Thymus (tissue), 11 donors: Measurements from ENCODE around the gene ST8SIA4. TPM values are rescaled to one million over a fixed set of nuclear protein-coding genes. Genes with fewer than 3 reads are reported as not detected.

Experiments used
- DNase-seq, 9 donors: peaks; one replicate each; pipeline ENCODE4 v3.0.0-alpha.2; 2013; ENCODE audit warnings: low spot score in 9 of 9, low read depth in 6 of 9, missing footprints in 1 of 9
- H3K27ac ChIP-seq, 2 donors: one replicate each; pipeline ENCODE4 v1.5.1; 2013; ENCODE audit warnings: control low read depth in 1 of 2, low read depth in 1 of 2, low read length in 1 of 2, mild to moderate bottlenecking in 1 of 2, moderate library complexity in 1 of 2
- H3K27me3 ChIP-seq, 2 donors: one replicate each; pipeline ENCODE4 v1.5.1; 2013; ENCODE audit warnings: low read length in 1 of 2; ENCODE audit not compliant: control insufficient read depth in 2 of 2, insufficient read depth in 1 of 2
- H3K36me3 ChIP-seq, 2 donors: one replicate each; pipeline ENCODE4 v1.5.1; 2013; ENCODE audit warnings: low read length in 1 of 2, mild to moderate bottlenecking in 1 of 2, moderate library complexity in 1 of 2; ENCODE audit not compliant: control insufficient read depth in 2 of 2, insufficient read depth in 2 of 2
- H3K4me1 ChIP-seq, 2 donors: one replicate each; pipeline ENCODE4 v1.5.1; 2013; ENCODE audit warnings: low read length in 2 of 2; ENCODE audit not compliant: control insufficient read depth in 2 of 2, insufficient read depth in 2 of 2
- H3K4me3 ChIP-seq, 2 donors: one replicate each; pipeline ENCODE4 v1.5.1; 2013; ENCODE audit warnings: low read length in 2 of 2, control low read depth in 1 of 2, mild to moderate bottlenecking in 1 of 2
- H3K9me3 ChIP-seq, 2 donors: one replicate each; pipeline ENCODE4 v1.5.1; 2013; ENCODE audit warnings: low read length in 1 of 2, mild to moderate bottlenecking in 1 of 2; ENCODE audit not compliant: control insufficient read depth in 2 of 2, insufficient read depth in 1 of 2
- WGBS: extraction: QIAGEN DNeasy Blood & Tissue Kit; methylation state at CpG from one replicate; pipeline ENCODE4 v1.1.7; 2013; 5-methylcytosine and 5-hydroxymethylcytosine counted together
- polyA plus RNA-seq: library from polyadenylated mRNA; stranded (reverse); fragments of 200-250 nt; gene quantifications from one replicate; pipeline ENCODE4 v1.2.3, GENCODE V29; 2013
- total RNA-seq: library from RNA; stranded (reverse); fragments of 120-200 nt; gene quantifications from one replicate; pipeline ENCODE4 v1.2.4, GENCODE V29; 2013
- donor health status: healthy.

The ST8SIA4 gene
- total and polyA plus RNA-seq, 2 donors: 9.2 to 22.5 TPM

- Histone ChIP-seq H3K4me1 (peaks cover 3 to 27% of the 10 kb centered on the region in 2 donors), H3K9me3 (peaks cover 0 to 2% of the 10 kb centered on the region in 2 donors), H3K36me3 (no peaks in the 10 kb centered on the region), H3K4me3 (peak overlapping the region; percentile 79 to 84), H3K27me3 (no peaks in the 10 kb centered on the region), H3K27ac (peak overlapping the region; percentile 94 to 96)
- DNase-seq: peak; percentile 57 to 92 (median 76)
- under 1% methylated on average over 9 of the region's 9 CpGs for WGBS
Observed at GRCh38 chr5:100901821-100902341, 1.2 kb downstream of the ST8SIA4 start.

GRCh38 chr5:100900796-100901781 is 2.0 kb downstream of the ST8SIA4 start:
- peak overlapping the region; percentile 94 to 96 for H3K27ac ChIP-seq
- under 1% methylated on average over 47 of the region's 47 CpGs for WGBS
- peaks cover 0 to 2% of the 10 kb centered on the region in 2 donors for H3K36me3 ChIP-seq
- peaks cover 0 to 2% of the 10 kb centered on the region in 2 donors for H3K9me3 ChIP-seq
- H3K4me1 ChIP-seq: peaks cover 3 to 27% of the 10 kb centered on the region in 2 donors
- DNase-seq: peak; percentile 50 to 94 (median 78)
- peak overlapping the region; percentile 79 to 84 for H3K4me3 ChIP-seq
- no peaks in the 10 kb centered on the region for H3K27me3 ChIP-seq

- Histone ChIP-seq H3K27ac (peak overlapping the region; percentile 89 to 96), H3K27me3 (no peaks in the 10 kb centered on the region), H3K4me1 (peaks cover 3 to 25% of the 10 kb centered on the region in 2 donors), H3K9me3 (peaks cover 0 to 2% of the 10 kb centered on the region in 2 donors), H3K4me3 (peak overlapping the region; percentile 79 to 84), H3K36me3 (peaks cover 0 to 7% of the 10 kb centered on the region in 2 donors)
- WGBS: under 1% methylated on average over 19 of the region's 19 CpGs
- peak in 7 of 9 donors; percentile 36 to 83 (median 60) for DNase-seq
Observed at GRCh38 chr5:100900142-100900795, 2.8 kb downstream of the ST8SIA4 start.

GRCh38 chr5:100899675-100900074 is 3.4 kb downstream of the ST8SIA4 start:
- no peaks in the 10 kb centered on the region for H3K27me3 ChIP-seq
- peaks cover 3 to 19% of the 10 kb centered on the region in 2 donors for H3K4me1 ChIP-seq
- H3K36me3 ChIP-seq: peaks cover 0 to 7% of the 10 kb centered on the region in 2 donors
- no peak for DNase-seq
- H3K4me3 ChIP-seq: peak overlapping the region; percentile 79 to 84
- peaks cover 0 to 2% of the 10 kb centered on the region in 2 donors for H3K9me3 ChIP-seq
- peak overlapping the region in 1 of 2 donors; percentile 96 for H3K27ac ChIP-seq
- 75% methylated on average over 2 of the region's 2 CpGs for WGBS

GRCh38 chr5:100898504-100899346 is 4.4 kb downstream of the ST8SIA4 start:
- no peak overlapping the region for H3K4me3 ChIP-seq

GRCh38 chr5:100896054-100896453 is 7.0 kb downstream of the ST8SIA4 start:
- no peak overlapping the region for H3K27ac ChIP-seq
- H3K9me3 ChIP-seq: no peaks in the 10 kb centered on the region
- no peak overlapping the region for H3K4me3 ChIP-seq
- WGBS: 98% methylated on average over 2 of the region's 2 CpGs
- peaks cover 3 to 9% of the 10 kb centered on the region in 2 donors for H3K4me1 ChIP-seq
- no peaks in the 10 kb centered on the region for H3K27me3 ChIP-seq
- peaks cover 0 to 13% of the 10 kb centered on the region in 2 donors for H3K36me3 ChIP-seq
- DNase-seq: no peak

More at GRCh38 chr5:100898504-100899346, 4.4 kb downstream of the ST8SIA4 start:
- Histone ChIP-seq H3K36me3 (peaks cover 0 to 13% of the 10 kb centered on the region in 2 donors), H3K27ac (peak overlapping the region in 1 of 2 donors; percentile 38), H3K4me1 (peaks cover 3 to 13% of the 10 kb centered on the region in 2 donors), H3K27me3 (no peaks in the 10 kb centered on the region), H3K9me3 (peaks cover 0 to 2% of the 10 kb centered on the region in 2 donors)
- DNase-seq: peak in 1 of 9 donors; percentile 23
- 67% methylated on average over 5 of the region's 5 CpGs for WGBS

GRCh38 chr5:100890461-100891008 is 12.5 kb downstream of the ST8SIA4 start:
- peak overlapping the region in 1 of 2 donors; percentile 79 for H3K27ac ChIP-seq
- DNase-seq: peak in 1 of 9 donors; percentile 38
- WGBS: 47% methylated on average over 3 of the region's 3 CpGs

GRCh38 chr5:100889896-100890295 is 13.2 kb downstream of the ST8SIA4 start:
- peaks cover 0 to 9% of the 10 kb centered on the region in 2 donors for H3K36me3 ChIP-seq
- no peaks in the 10 kb centered on the region for H3K27me3 ChIP-seq
- 61% methylated on average over 3 of the region's 3 CpGs for WGBS
- H3K4me3 ChIP-seq: no peak overlapping the region
- DNase-seq: peak in 1 of 9 donors; percentile 38
- peak overlapping the region in 1 of 2 donors; percentile 79 for H3K27ac ChIP-seq
- H3K9me3 ChIP-seq: no peaks in the 10 kb centered on the region
- H3K4me1 ChIP-seq: no peaks in the 10 kb centered on the region

More at GRCh38 chr5:100890461-100891008, 12.5 kb downstream of the ST8SIA4 start:
- H3K36me3 ChIP-seq: peaks cover 0 to 10% of the 10 kb centered on the region in 2 donors
- H3K9me3 ChIP-seq: no peaks in the 10 kb centered on the region
- H3K4me1 ChIP-seq: no peaks in the 10 kb centered on the region
- no peak overlapping the region for H3K4me3 ChIP-seq
- no peaks in the 10 kb centered on the region for H3K27me3 ChIP-seq
